HuH-7 (cell line): ENCODE measurements around the gene DLG2.

Experiments
- DNase-seq: peaks from one replicate; pipeline ENCODE4 v3.0.0; 2011; ENCODE audit warnings: low spot score

Gene DLG2

DNA sequence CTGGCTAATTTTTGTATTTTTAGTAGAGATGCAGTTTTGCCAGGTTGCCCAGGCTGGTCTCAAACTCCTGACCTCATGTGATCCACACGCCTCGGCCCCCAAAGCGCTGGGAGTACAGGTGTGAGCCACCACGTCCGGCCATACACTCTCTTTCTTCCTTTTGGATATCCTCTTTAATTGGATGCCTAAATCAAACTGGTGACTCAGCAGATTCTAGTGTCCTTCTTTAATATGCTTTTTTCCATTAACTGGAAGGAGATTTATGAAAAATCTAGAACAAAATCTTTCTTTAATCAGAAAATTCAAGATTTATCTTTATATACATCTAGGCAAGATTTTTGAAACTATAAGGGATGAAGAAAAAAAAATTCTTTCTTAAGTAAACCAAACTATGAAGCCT lies 1371.7 kb downstream of the DLG2 start:
- no peak for DNase-seq

DNA sequence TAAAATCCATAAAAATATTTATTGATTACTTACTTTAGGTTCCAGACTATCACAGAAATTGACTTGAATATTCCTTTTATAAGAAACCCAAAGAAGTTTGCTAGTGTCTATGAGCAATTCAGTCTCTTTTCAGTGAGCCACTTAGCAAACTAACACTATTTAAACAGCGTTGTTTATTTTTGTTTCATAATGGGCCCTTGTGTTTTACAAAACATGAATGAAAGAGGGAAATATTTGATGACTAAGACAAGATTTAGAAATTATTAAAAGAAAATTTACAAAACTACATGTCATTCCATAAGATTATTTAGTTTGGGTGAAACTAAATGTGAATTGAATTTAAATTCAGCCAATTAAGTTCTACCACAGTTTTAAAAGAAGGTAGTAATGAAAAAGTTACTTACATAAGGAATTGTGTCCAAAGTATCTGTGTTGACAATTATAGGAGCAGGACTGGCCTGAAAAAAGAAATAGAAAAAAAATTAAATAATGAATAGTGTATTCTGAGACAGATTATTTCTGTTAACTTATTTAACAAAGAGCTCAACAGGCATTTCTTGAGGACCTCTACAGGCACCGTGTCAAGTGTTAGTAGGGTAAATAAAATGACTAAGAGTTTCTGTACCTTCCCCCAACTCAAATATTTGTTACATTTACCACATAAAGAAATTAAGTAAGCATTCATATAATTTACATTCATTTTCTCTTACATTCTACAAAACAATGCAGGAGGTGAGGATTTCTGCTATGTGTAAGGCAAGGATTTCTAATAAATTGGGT lies 1376.1 kb downstream of the DLG2 start:
- no peak for DNase-seq

DNA sequence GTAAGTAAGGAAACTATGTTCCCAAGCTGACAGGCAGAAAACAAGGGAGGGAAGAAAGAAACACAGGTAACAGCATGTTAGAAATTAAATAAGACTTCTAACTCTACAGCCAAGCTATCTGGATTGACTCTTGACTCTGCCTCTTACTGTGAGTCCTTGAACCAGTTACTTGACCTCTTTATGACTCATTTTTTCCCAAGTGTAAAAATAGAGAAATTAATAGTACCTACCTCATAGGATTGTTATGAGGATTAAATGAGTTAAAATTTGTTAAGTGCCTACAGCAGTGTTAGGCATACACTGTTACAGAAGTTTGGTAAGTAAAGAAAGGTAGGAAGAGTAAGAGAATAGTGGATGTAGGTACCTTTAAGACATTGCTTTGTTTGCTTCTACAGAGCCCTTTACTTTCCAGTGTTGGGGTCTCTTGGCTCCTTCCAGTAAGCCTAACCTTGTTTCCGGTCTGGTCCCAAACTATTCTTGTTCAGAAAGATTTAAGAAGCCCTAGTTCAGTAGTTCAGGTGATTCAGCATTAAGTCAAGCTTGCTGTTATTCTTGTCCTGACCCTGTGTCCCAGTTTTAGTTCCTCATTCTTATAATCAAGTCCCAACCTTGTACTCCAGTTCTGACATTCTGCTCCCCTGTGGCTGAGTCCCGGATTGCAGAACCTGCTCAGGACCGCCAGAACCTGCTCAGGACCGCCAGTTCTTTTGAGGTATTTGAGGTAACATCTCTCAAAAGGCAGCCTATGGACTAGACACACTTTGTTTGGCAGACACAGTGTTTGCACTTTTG lies 1377.6 kb downstream of the DLG2 start:
- no peak for DNase-seq

DNA sequence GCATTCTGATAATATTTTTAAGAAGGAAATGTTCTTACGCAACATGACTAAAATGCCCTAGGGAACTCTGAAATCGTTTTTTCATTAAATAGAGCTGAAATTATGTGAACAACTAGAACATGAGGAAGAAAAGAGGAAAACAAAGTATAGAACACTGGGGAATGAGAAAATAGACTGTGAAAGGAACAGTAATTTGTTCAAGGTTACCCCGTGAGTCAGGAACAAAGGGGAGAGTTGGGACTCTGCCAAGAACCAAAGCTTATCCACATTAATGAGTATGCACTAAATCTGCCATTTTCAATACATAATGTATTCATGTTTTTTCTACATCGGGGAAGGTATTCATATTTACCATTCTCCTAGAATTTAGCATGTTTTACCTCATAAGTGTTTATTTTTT lies 1379.2 kb downstream of the DLG2 start:
- no peak for DNase-seq

DNA sequence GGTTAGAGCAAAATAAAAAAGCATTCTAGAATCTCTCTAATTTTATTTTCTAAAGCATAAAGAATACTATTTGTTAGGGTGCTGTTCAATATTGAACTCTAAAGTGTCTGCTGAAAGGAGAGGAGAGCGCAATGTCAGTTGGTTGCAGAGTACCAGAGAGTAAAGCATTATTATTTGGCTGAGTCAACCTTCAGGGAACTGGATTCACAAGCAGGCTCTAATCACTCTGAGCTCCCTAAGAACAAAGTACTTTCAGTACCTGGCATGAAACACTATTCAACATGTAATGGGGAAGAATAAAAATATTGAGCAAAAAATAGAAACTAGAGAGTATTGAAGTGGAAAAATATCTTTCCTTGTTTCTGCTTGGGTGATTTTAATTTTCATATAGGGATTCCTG lies 1380.0 kb downstream of the DLG2 start:
- DNase-seq: no peak

DNA sequence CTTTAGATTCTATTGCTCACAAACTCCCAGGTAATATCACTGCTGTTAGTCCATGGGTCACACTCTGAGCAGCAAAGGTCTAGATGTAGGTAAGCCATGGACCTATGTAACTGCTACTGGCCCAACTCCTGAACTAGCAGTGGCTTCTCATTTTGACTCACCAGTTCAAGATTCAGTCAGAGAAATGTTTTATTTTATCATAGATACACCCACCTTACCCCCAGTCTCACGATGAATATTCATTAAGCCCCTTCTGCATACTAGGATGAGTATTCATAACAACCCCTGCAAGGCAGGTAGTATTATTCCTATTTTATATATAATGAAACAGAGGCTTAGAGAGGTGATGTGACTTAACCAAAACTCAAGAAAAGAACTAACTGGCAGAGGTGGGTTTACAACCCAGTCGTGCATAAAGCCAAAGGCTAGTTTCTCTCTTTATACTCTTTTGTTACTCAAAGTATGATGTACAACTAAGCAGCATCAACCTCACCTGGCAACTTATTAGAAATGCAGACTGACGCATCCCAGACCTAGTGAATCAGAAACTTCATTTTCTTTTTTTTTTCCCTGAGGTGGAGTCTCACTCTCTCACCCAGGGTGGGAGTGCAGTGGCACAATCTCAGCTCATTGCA lies 1383.4 kb downstream of the DLG2 start:
- no peak for DNase-seq

DNA sequence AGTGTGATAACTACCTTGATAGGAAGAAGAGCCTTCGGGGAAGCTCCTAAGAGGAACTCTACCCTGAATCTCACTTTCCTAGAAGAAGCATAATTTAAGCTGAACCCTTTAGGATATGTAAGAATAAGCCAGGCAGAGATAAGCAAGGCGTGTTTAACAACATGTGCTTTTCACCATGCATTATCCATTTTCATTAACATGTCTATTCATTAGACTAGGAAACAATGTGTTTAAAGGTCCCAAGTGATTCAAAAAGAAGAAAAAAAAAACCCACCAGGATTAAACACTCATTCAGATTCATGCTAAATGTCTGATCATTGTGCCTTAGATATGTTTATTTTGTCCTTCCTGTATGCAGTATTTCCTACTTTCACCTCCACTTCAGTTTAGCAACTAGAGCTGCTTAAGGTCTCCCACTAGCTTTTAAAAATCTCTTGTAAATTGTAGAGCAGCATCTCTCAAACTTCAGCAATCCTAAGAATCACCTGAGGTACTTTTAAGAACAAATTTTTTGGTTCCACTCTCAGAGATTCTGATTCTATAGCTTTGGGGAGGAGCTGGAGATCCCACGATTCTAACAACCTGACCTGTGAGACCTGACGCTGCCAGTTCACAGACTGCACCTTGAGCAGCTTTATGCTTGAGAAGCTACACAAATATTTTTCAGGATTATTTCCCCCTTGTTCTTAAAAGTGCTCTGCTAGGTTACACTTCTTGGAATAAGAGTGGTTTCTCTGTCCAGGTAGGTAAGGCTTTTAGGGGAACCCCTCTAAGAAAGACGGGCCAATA lies 1385.6 kb downstream of the DLG2 start:
- DNase-seq: no peak

DNA sequence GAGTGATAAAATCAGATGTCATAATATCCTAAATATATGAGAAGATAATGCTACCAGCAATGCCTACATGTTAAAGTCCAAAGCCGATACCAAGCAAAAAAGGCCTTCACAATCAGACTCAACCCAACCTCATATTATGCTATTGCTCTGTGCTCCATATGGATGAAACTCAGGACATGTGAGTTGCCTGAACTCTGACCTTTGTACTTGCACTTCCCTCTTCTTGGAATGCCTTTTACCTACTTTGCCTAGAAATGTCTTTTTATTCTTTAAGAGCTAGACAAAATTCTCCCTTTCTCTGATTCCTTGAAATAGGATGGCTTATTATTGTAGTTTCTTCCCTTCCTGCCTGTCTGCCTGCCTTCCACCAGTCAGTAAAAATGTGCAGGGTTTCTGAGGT lies 1386.3 kb downstream of the DLG2 start:
- no peak for DNase-seq

DNA sequence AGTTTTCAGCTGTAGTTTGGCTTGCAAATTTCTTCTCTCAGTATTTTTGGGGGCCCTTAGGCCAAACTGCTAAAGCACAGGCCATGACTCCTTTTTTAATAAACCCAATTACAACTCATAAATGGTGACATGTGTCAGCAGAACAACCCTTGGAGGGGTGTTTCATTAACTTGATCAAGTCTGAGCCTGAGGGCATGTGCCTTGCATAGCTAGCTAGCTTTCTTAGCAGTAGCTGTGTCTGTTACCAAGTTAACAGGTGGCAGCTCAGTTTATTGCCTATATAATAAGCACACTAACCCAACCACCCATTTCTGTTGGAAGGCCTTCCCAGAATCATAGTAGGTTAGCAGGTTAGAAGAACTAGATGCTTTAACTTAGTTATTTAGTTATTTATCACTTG lies 1390.7 kb downstream of the DLG2 start:
- no peak for DNase-seq

DNA sequence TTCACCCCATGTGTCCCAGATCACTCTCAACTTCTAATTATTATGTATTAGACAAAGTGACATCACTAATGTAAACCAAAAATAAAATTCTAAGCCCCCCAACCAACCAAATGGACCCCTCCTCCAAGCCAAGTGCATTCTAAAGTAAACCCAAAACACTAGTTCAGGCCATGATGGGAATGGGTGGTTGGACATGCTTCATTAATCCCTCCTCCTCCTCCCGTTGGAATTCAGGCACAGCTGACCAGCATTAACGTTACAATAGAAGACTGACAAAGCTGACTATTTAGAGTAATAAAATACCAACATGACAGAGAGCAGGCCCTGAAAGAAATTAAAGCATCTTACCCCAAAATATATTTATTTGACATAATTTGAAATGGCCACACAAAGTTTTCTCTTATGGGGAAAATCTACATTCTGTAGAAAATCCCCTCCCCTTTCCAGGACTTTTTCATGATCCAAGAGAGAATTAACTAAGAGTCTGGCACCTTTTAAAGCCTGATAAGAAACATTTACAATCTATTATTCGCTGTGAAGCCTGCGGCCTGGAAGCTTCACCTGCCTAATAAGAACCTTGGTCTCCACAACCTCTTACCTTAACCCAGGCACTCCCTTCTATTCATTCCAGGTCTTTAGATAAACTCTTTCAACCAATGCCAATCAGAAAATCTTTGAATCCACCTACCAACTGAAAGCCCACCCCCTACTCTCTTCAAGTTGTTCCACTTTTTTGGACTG lies 1392.5 kb downstream of the DLG2 start:
- DNase-seq: no peak

DNA sequence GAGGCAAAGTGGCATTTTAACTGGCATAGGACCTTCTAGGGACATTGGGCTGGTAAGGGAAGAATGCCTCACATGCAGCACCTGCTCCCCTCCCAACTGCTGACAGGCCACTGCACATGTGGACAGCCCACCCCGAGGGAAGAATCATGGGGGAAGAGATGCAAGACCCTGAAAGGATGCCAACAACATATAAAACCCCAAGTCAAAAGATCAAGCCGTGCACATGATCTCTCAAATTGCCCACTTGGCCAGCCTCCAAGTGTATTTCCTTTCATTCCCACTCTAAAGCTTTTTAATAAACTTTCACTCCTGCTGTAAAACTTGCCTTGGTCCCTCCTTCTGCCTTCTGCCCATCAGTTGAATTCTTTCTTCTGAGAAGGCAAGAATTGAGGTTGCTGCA lies 1393.1 kb downstream of the DLG2 start:
- no peak for DNase-seq

DNA sequence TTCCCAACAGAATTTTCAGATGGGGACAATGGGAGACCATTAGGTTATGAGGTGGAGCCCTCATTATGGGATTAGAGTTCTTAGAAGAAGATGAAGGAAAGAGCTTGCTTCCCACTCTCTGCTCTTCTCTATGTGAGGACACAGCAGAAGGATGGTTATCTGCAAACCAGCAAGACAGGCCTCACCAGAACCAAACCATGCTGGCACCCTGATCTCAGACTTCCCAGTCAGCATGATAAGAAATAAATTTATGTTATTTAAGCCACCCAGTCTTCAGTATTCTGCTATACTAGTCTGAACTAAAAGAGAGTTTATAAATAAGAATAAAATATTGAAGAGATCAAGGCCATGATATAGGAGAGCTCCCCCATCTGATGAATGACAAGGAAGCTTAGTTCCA lies 1394.6 kb downstream of the DLG2 start:
- no peak for DNase-seq

DNA sequence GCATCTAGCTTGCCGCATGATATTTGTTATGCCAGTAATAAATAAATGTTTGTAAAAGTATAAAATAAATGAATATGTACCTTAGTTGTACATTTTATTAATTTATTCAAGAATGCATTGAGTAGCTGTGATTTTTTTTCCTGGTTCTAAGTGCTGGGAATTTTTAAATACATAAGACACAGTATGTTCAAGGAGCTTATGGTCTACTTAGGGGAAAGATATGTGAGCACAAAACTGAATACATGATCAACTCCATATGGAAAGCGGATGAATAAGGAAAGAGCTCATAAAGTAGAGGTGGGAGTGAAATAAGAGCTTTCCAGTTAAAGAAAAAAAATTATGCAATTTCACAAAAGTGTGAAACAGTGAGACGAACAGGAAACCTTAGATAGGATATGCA lies 1396.7 kb downstream of the DLG2 start:
- no peak for DNase-seq

DNA sequence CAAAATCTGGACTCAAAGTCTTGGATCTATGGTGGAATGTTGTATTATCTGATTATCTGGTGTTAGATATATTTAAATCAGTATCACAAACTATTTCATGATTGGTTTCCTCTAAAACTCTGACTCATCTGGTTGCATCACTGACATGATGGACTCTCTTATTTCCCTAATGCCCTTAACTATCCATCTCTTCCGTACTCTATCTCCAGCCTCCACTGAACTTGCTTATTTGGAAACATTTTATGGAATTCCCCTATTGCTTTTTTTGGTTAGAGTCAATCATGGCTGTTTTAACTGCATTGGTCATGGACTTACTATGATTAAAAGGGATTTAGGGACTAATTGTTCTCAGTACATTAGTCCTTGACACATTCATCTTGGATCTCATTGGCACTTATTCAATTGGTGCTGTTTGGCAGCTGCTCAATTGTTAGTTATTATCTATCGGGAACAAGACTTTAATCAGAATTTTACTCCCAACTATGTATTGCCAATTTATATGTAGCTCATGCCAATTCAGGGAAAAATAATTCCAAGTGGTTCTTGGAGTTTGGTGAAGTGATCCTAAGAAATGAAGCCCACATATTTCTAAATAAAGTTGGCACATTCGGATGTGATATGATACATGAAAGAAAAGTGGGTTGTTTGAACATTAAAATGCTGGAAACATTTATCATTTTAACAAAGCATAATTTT lies 1399.0 kb downstream of the DLG2 start:
- no peak for DNase-seq

DNA sequence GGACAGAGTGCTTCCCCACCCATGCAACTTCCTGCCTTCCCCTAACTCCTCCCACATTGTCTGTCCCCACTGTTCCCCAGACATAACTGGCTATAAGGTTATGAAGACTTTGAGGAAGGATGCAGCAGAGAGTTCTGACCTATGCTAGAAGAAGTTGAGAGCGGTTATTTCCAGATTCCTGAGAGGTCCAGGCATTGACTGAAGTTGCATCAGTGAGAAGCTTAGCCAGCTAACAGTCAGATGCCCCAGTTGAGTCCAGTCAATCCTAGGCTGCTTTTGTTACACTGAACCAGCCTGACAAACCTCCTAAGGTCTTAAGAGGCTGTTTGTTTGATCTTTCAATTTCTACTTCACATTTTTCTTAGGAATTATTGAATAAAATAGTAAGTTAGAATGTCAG lies 1403.1 kb downstream of the DLG2 start:
- no peak for DNase-seq

DNA sequence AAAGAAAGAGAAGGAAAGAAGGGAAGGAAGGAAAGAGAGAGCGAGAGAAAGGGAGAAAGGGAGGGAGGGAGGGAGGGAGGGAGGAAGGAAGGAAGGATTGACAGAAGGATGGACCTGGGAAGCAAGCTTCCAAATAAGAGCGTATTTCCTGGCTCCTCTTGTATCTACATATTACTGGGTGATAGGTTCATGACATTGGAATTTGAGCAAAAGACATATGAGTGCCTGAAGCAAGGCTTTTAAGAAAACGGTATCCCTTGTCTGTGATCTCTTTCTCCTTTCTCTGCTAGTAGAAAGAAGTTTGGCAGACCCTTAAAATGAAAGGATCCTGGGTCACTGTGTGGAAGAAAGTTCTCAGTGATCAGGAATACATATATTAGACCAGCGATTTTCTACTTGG lies 1408.8 kb downstream of the DLG2 start:
- no peak for DNase-seq

DNA sequence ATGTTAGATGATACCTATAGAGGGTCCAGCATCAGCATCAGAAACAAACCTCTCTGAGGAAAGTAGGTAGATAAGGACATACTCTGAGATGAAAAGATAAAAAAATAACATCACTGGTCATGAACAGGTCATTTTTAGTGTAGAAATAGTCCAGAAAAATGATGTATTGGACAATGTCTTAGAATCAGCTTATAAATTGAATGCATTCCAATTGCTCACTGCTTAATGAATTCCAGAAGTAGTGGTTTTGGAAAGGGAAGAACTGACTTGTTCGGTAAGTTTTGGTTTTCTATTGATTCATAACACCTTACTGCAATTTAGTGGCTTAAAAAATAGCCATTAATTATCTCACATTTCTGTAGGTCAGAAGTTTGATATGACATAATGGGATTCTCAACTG lies 1411.5 kb downstream of the DLG2 start:
- no peak for DNase-seq

DNA sequence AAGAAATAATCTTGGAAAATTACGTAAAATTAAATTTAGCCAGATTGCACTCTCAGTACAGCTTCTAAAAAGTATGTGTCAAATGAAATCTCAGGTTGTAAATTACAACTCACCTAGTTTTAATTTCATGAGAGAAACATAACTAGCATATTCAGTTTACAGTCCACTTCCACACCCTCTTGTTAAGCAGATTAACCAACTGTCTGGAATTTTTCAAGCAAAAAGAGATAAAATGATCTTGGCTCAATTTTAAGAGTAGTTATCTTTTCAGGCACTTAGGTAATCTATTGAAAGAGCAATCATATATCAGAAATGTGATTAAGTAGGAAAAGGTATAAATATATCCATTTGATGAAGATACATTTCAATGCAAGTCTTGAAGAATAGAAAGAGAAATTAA lies 1412.6 kb downstream of the DLG2 start:
- no peak for DNase-seq

DNA sequence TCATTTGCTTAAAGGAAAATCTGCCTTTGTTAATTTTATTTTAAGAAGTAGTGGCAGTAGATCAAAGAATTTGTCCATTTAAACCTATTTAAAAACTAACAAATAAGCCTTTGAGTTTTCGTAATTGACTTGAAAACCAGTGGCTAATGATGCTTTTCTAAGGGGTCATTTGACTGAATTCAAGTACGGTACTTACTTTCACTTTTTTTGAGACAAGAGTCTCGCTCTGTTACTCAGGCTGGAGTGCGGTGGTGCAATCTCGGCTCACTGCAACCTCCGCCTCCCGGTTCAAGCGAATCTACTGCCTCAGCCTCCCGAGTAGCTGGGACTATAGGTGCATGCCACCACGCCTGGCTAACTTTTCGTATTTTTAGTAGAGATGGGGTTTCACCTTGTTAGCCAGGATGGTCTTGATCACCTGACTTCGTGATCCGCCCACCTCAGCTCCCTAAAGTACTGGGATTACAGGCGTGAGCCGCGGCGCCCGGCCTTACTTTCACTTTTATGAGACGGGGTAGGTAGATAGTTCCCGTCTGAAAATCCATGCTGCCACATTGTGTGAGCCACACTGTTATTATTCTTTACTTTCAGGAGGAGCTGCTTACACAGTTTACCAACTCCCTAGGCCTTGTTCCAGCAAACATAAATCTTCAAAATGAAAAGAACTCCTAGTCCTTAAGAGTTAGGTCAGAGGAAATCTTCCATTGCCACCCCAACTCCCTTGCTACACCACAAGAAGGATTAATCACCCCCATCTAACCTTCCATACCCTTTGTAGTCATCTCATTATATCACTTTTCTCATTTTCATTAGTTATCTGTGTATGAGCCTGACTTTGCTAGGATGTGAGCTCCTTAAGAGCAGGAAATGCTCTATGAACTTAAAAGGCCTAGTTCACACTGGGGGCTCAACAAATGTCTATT lies 1414.4 kb downstream of the DLG2 start:
- DNase-seq: no peak

DNA sequence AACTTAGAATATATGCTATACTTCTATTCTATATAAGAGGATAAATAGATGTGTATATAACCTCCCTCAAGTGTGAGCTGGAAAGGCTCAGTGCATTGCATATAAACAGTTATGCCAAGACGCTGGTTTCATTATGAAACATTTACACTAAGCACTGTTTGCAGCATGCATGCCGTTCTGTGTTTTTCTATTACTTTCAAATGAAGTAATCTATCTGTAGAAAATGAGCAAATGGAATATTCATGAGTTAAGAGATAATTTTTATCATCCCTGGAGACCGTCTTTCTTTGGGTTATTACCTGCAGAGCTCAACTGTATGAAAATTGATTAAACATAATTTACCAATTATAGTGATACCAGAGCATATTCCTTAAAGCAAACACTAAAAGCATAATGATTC lies 1415.2 kb downstream of the DLG2 start:
- no peak for DNase-seq
